ENCODE data around the gene ACTA2.

ACTA2 gene

GRCh38 chr10:88906921-88907320, 45.7 kb downstream of the ACTA2 start:
- TF ChIP-seq POLR2AphosphoS5 (IDR thresholded peaks at IDR 0.05; ENCODE audit: low read depth, low read length) (no peak), REST (IDR thresholded peaks at IDR 0.05; ENCODE audit: insufficient read depth in 1 of 2, low read depth in 2 of 2, low read length in 2 of 2) (no peak), SIN3A (IDR thresholded peaks at IDR 0.05; ENCODE audit: borderline replicate concordance, insufficient read depth, low read length) (no peak), TAF1 (IDR thresholded peaks at IDR 0.05; ENCODE audit: borderline replicate concordance, insufficient read depth, low read length) (no peak), FOXP2 (optimal IDR thresholded peaks at IDR 0.05; ENCODE audit: borderline replicate concordance, extremely low read depth, extremely low read length, insufficient read depth) (no peak)

GRCh38 chr10:88903715-88904114, 48.9 kb downstream of the ACTA2 start:
- no peak for TF ChIP-seq POLR2AphosphoS5 (IDR thresholded peaks at IDR 0.05; ENCODE audit: low read depth, low read length)
- no peak for TF ChIP-seq FOXP2 (optimal IDR thresholded peaks at IDR 0.05; ENCODE audit: borderline replicate concordance, extremely low read depth, extremely low read length, insufficient read depth)

DNA sequence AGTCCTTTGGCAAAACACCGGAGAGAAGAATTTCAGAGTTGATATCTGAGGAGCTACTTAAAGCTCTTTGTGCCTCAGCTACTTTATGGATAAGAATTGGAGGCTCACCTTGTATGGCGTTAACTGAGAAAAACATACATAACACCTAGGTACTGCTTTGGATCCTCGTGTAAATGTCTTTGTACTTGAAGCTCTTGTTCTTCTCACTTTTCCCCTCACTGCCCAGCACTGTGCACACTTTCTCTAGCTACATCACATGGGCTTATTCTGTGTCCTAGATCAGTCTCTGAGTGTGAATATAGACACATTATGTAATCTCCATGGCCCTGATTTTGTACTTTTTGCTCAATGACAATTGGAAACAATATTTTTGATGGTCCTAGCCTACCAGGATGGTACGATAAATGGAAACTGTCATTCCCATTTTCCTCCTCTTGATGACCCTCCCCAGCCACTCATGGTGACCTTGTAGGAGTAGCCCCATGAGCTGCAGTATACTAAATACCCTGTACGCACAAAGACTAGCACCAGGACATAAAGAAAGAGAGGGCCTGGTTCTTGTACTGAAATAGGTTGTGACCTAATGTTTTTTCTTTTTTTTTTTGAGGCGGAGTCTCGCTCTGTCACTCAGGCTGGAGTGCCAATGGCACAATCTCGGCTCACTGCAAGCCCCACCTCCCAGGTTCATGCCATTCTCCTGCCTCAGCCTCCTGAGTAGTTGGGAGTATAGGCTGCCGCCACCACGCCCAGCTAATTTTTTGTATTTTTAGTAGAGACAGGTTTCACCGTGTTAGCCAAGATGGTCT, 50.4 kb downstream of the ACTA2 start:
- TF ChIP-seq FOXP2 (optimal IDR thresholded peaks at IDR 0.05; ENCODE audit: borderline replicate concordance, extremely low read depth, extremely low read length, insufficient read depth) (no peak), REST (IDR thresholded peaks at IDR 0.05; ENCODE audit: insufficient read depth in 1 of 2, low read depth in 2 of 2, low read length in 2 of 2) (no peak), POLR2AphosphoS5 (IDR thresholded peaks at IDR 0.05; ENCODE audit: low read depth, low read length) (no peak), SIN3A (IDR thresholded peaks at IDR 0.05; ENCODE audit: borderline replicate concordance, insufficient read depth, low read length) (no peak), TAF1 (IDR thresholded peaks at IDR 0.05; ENCODE audit: borderline replicate concordance, insufficient read depth, low read length) (no peak)

- TF ChIP-seq TAF1 (IDR thresholded peaks at IDR 0.05; ENCODE audit: borderline replicate concordance, insufficient read depth, low read length) (no peak), POLR2AphosphoS5 (IDR thresholded peaks at IDR 0.05; ENCODE audit: low read depth, low read length) (no peak), SIN3A (IDR thresholded peaks at IDR 0.05; ENCODE audit: borderline replicate concordance, insufficient read depth, low read length) (no peak), REST (IDR thresholded peaks at IDR 0.05; ENCODE audit: insufficient read depth in 1 of 2, low read depth in 2 of 2, low read length in 2 of 2) (no peak), FOXP2 (optimal IDR thresholded peaks at IDR 0.05; ENCODE audit: borderline replicate concordance, extremely low read depth, extremely low read length, insufficient read depth) (no peak)
These were observed 51.2 kb downstream of the ACTA2 start for GRCh38 chr10:88901206-88901983.

GRCh38 chr10:88899886-88900285, 52.7 kb downstream of the ACTA2 start:
- TF ChIP-seq SIN3A (IDR thresholded peaks at IDR 0.05; ENCODE audit: borderline replicate concordance, insufficient read depth, low read length) (no peak), POLR2AphosphoS5 (IDR thresholded peaks at IDR 0.05; ENCODE audit: low read depth, low read length) (no peak), FOXP2 (optimal IDR thresholded peaks at IDR 0.05; ENCODE audit: borderline replicate concordance, extremely low read depth, extremely low read length, insufficient read depth) (no peak), REST (IDR thresholded peaks at IDR 0.05; ENCODE audit: insufficient read depth in 1 of 2, low read depth in 2 of 2, low read length in 2 of 2) (no peak)

Data from PFSK-1 (cell line).